Measurements from ENCODE around the gene PIP4K2A.
A peak's percentile ranks its signal among the peaks of the same experiment; 100 is the strongest.
"Not testable (repeated sequence)": the region's sequence is repeated elsewhere in the genome, so short reads cannot be mapped to it uniquely, and the experiment has no call there.

Gene PIP4K2A

DNA sequence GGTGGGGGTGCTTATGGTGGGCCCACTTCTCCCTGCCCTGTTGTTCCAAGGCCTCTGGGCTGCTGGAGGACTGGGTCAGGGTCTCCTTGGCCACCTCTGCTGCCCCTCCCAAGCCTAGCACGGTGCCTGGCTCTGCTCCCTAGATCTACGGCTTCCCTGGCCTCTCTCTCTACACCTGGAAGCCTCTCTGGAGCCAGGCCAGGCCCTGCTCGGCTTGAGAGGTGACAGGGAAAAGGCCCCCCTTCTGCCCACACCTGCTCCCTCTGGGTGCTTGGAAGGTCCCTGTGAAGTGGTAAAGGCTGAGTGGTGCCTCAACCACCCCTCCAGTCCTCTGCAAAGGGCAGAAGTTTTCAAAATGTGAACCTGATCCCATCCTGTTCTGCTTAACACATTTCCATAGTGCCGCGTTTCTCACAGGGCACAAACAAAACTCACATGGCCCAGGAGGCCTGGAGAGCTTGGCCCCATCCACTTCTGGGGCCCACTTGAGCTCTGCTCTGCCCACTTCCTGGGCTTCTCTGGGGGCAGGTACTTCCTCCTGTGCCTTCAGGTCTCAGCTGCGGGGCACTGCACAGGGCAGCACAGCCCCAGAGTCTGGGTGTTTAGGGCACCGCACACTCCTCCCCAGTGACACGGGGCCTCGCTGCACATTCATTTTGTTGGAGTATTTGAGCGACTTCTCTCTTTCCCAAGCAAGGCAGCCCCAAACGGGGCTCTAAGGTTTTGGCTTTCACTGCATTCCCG is 169.9 kb downstream of the PIP4K2A start:
- no peak for DNase-seq

DNA sequence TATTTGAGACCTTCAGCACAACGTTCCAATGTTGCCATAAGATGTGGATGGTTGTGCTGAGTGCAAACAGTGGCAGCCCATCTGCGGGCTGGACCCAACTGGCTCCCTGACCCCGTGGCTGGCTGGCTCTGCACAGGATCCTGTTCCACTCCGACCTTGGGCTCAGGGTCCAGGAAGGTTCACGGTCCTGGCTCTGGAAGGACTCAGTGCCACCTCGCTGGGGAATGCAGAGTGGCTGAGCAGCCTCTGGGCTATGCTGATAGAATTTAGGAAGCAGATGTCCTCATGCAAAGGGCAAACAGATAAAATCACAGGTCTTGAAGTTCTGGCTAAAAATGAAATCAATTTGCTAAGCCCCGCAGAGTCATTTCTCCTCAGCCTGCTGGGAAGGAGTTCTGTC is 171.6 kb downstream of the PIP4K2A start:
- DNase-seq, result no peak

DNA sequence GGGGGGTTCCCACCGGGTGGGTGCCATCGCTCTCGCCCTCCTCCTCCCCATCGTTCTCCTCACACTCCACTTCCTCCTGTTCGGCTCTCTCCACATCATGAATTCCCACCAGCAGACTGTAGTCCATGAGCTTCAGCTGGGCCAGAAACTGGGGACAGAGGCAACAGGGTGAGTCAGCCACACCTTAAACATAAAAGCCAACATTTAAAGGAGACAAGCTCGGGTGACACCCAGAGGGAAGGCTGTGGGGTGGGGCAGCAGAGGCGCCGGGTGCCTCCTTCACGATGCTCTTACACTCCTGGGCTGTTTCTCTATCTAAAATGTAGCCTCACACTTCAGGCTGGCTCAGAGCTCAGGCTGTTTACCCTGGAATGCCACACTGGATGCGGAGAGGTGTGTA is 172.5 kb downstream of the PIP4K2A start:
- no peak for DNase-seq

DNA sequence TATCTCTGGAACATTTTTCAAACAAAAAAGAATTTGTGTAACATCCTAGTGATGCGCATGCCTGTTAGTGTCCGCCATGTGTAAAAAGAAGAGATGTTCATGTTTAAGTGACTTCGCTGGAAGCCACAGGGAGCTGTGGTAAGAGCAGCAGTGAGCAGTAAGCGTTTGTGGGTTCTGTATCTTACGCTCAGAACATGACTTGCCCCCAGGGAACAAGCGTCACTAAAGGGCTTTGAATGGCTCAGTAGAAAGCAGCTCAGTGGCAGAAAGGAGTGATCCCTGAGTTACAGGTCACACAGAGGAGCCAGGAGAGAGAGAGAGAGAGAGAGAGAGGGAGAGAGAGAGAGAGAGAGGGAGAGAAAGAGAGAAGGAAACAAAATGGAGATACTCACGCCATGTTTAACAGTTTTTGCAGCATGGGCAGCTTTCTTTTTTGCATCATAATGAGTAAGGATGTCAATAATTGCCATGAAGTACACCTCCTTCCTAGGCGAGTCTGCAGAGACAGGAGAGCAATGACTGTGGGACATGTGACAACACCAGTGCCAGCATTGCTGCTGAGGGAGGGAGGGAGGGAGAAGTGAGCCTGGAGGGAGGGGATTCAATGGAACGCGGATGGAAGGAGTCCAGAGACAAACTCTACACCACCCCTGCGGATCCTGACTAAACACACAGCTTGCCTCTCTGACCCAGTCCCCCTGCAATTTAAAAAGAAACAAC is 174.6 kb downstream of the PIP4K2A start:
- DNase-seq, result no peak

DNA sequence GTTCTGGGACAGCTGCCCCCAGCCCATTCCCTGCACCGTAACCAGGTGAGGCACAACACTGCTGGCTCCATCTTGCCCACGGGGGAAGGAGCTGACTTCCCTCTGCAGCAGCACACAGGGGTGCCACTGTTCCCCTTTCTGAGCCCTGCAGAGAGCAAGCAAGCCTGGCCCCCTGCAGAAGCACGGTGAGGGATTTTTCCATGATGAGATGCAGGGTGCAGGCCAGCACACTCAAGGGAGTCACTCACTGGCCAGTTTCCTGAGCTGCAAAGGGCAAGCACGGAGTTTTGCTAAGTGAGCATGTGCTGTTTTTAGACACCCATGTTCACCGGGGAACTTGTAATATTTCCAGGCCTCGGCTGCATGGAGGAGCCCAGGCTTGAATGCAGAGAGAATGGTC is 176.6 kb downstream of the PIP4K2A start:
- no peak for DNase-seq

DNA sequence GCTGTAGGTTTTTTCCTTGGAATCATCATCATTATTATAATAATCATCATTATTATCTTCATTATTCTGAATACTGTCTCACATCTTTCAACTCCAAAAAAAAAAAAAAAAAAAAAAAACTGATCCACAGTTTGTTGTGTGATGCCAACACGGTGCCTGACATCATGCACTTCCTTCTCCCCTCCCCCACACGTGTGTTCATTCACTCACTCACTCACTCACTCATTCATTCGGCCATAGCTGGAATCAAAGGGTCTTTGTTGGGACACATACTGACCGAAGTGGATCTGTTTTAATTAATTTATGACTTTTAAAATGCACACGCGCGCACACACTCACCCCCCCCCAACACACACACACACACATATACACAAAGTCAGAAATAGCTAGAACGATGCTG is 177.8 kb downstream of the PIP4K2A start:
- DNase-seq, result no peak

DNA sequence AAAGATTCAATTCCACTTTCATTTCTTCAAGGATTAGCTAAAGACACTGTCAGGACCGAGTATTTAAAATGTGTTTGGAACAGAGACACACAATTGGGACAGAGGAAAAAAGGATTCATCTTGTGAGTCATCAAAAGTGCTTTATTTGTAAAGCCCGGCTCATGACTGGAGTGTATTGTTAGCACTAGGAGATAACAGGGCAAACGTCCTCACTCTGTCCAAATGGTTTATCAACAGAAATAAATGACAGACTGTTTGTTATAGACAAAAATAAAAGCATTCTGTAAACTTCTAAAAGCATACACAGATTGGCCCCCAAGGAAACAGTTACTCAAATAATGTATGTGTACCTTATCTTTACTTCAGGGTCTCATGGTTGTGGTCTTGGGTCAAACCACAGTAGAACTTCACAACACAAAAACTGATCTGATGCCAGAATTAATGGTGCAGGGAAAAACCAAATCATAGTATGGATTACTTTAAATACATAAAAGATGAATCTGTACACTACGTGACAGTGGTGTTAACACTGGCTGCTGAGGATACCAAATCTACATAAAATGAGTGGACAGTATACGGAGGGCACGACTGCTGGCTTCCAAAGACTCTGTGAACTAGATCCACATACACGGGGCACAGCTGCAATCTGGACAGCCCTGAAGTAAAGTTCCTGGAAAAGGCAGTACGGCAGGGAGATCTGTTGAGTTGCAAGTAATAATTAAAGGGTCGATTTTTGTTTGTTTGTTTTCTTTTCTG is 179.4 kb downstream of the PIP4K2A start:
- DNase-seq, result no peak

DNA sequence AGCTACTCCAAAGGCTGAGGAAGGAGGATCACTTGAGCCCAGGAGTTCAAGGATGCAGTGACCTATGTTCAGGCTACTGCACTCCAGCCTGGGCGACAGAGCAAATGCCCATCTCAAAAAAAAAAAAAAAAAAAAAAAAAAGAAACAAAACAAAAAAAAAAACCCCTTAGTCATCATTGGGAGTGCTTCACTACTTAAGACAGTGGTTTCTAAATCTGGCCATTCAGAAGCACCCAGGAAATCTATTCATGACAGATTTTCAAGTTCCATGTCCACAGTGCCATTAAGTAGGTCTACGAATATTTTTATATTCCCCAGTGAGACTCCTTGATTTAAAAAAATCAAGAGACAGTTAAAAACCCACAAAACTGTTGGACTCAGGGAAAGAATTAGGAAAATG is 182.9 kb downstream of the PIP4K2A start:
- DNase-seq, result no peak

DNA sequence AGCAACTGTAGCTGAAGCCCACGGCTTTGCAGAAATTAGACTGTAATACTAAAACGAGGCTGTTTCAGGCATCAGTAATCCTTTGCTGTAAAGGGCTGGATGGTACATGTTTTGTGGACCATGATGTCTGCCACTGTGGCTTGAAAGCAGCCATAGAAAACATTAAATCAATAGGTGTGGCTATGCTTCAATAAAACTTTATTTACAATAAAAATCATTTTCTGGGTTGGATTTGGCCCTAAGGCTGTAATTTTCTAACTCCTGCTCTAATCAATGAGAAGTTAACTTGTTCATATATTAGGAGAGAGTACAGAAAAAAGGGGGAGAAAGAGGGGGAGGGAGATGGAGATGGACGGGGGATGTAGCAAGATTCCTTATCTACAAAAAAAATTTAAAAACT is 183.4 kb downstream of the PIP4K2A start:
- no peak for DNase-seq

DNA sequence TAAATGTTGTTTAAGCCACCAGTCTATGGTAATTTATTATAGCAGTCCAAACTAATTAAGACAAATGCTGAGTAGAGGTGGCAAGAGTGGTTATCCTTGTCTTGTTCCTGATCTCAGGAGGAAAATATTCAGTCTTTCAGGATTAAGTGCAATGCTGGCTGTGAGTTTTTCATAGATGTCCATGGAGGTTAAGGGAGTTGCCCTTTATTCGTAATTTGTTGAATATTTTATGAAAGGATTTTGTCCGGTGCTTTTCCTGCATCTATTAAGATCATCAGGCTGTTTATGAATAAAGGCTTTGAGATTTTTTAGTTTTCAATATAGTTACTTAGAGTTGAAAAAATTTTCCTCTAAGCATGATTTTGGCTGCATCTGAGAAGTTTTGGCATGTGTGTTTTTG is 186.9 kb downstream of the PIP4K2A start:
- no peak for DNase-seq

DNA sequence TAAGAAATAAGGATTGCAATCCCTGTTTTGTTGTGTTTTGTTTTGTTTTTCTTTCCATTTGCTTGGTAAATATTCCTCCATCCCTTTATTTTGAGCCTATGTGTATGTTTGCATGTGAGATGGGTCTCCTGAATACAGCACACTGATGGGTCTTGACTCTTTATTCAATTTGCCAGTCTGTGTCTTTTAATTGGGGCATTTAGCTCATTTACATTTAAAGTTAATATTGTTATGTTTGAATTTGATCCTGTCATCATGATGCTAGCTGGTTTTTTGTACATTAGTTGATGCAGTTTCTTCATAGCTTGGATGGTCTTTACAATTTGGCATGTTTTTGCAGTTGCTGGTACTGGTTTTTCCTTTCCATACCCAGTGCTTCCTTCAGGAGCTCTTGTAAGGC is 190.0 kb downstream of the PIP4K2A start:
- not testable (repeated sequence) for DNase-seq

DNA sequence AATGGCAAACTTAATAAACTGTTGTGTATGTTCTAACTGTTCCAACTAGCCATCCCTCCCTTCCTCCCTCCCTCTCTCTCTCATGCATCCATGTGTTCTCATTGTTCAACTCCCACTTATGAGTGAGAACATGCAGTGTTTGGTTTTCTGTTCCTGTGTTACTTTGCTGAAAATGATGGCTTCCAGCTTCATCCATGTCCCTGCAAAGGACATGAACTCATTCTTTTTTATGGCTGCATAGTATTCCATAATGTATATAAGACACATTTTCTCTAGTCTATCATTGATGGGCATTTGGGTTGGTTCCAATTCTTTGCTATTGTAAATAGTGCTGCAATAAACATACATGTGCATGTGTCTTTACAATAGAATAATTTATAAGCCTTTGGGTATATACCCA is 193.7 kb downstream of the PIP4K2A start:
- not testable (repeated sequence) for DNase-seq

DNA sequence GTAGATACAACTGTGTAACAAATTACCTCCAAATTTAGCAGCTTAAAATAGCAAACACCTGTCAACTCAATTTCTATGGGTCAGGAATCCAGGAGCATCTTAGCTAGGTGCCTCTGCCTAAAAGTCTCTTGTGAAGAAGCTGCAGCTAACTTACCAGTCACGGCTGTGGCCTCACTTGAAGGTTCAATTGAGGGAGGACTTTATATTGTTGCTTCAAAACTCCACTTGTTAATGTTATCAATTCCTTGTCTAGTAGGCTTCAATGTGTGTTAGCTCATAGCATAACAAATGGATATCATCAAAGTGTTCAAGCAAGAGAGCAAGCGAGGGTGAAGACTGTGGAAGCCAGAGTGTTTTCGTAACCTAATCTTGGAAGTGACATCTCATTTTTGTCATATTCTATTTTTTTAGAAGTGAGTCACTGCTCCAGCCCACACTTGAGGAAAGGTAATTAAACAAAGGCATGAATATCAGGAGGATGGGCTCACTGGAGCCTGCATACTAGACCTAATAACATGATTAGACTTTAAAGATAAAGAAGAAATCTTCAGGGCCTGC is 196.1 kb downstream of the PIP4K2A start:
- no peak for DNase-seq

DNA sequence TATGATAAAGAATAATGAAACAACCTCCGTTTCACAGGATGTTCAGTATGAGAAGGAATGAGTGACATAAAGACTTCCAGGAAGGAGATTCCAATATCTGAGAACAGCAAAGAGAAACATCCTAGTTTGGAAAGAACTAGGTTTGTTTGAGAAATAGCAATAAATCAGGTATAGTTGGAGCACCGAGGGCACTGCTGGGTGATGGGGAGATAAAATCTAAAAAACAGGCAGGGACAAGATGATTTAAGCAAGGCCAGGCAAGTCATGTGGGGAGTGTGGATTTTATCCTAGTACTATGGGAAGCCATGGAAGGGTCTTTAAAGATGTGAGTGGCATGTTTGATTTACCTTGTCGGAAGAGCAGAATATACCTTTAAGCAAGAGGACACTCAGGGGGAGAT is 199.4 kb downstream of the PIP4K2A start:
- no peak for DNase-seq

DNA sequence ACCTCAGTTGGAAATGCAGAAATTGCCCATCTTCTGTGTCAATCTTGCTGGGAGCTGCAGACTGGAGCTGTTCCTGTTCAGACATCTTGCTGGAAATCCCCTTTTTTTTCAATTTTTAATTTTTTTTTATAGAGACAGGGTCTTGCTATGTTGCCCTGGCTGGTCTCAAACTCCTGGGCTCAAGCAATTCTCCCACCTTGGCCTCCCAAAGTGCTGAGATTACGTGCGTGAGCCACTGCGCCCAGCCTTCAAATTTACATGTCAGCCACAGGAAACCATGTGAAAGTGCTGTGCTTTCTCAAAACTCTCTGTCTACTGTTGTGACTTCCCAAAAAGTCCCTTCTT is 200.0 kb downstream of the PIP4K2A start:
- not testable (repeated sequence) for DNase-seq

DNA sequence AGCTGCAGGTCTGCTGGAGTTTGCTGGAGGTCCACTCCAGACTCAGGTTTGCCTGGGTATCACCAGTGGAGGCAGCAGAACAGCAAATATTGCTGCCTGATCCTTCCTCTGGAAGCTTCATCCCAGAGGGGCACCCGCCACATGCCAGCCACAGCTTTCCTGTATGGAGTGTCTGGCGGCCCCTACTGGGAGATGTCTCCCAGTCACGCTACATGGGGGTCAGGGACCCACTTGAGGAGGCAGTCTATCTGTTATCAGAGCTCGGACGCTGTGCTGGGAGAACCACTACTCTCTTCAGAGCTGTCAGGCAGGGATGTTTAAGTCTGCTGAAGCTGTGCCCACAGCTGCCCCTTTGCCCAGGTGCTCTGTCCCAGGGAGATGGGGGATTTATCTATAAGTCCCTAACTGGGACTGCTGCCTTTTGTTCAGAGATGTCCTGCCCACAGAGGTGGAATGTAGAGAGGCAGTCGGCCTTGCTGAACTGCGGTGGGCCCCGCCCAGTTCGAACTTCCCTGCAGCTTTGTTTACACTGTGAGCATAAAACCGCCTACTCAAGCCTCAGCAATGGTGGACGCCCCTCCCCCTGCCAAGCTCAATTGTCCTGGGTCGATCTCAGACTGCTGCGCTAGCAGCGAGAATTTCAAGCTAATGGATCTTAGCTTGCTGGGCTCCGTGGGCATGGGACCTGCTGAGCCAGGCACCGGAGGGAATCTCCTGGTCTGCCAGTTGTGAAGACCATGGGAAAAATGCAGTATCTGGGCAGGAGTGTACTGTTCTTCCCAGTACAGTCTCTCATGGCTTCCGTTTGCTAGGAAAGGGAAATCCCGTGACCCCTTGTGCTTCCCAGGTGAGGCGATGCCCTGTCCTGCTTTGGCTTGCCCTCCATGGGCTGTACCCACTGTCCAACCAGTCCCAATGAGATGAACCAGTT is 200.6 kb downstream of the PIP4K2A start:
- DNase-seq, result peak; percentile 62

DNA sequence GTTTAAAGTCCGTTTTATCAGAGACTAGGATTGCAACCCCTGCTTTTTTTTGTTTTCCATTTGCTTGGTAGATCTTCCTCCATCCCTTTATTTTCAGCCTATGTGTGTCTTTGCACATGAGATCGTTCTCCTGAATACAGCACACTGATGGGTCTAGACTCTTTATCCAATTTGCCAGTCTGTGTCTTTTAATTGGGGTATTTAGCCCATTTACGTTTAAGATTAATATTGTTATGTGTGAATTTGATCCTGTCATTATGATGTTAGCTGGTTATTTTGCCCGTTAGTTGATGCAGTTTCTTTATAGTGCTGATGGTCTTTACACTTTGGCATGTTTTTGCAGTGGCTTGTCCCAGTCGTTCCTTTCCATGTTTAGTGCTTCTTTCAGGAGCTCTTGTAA is 202.4 kb downstream of the PIP4K2A start:
- not testable (repeated sequence) for DNase-seq

DNA sequence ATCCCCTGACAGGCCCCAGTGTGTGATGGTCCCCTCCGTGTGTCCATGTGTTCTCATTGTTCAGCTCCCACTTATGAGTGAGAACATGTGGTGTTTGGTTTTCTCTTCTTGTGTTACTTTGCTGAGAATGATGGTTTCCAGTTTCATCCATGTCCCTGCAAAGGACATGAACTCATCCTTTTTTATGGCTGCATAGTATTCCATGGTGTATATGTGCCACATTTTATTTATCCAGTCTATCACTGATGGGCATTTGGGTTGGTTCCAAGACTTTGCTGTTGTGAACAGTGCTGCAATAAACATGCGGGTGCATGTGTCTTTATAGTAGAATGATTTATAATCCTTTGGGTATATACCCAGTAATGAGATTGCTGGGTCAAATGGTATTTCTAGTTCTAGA is 206.2 kb downstream of the PIP4K2A start:
- not testable (repeated sequence) for DNase-seq

DNA sequence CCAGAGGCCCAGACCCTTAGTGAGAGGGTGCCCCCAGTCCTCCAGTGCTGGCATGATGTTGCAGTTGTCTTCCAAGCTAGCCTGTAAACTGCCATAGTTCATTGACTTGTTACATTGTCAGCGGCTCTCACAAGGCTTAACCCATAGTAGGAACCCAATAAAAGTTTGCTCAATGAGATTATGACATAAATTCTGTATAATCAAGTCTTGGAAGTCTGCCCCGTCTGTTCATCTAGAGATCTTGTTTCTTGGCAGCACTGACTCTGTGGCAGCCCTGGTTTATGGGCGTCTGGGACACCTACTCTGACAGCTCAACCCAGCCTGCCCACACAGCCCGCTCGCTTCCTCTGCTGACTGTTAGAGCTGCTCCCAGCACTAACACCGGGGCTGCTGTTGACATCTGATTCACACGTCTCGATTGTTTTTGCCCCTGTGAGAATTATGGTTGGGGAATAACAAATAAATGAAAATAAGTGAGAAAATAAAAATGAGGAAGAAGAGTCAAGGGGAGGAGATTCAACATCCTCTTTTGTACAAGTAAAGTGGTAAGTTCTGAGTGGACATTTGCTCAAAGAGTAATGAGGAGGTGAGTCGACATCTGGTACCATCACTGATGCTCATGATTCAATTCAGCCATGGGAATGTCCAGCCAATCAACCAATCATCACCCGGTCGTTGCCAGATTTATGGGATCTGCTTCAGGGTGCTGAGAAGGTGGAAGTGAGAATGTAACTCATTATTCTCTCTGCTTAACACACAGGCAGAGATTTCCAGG is 208.3 kb downstream of the PIP4K2A start:
- no peak for DNase-seq

DNA sequence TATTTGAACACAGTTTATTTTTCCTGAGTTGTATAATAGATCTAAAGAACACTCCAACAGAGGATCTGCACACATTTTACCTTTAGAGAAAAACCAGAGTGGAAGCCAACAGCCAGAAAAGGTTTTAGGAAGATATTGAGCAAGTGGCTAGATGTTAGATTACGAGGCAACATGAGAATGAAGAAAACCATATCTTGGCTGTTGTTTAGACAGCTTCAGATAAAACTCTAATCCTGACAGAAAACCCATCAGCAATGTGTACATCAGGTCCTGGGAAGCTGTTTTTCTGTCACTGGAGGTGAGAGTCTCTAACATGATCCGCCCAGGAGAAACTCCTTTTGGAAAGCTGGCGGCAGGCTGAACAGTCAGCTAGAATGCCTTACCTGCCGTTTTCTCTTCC is 209.6 kb downstream of the PIP4K2A start:
- DNase-seq, result no peak

DNA sequence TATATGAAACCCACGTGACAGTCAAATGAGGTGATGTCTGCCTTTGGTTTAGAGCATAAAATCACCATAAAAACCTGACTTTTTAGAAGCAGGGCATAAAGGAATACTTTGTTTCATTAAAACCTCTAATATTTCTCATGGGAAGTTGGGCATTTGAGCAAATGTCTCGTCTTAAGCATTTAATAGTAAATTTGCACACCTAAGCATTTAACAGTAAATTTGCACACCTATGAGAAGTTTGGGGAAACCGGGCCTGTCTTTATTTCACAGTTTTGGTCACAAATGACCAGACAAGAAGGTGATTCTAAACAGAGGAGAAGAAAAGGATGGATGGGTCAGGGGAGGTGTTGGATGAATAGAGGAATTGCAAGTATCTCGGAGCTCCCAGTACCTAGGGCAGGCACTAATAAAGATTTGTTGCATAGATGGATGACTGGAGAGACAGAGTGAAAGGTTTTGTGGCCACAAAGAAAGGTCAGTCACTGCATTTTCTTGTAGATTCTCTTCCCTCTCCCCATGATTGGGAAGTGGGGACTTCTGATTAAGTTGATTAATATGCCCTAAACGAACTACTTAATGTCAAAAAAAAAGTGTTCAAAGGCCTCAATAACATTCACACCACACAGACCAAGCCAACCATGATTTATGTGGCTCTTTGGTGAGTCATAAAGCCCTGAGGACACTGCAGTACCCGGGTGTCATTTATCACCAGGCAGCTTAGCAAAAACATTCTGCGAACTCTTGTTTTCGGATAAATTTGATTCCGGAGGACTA is 210.9 kb downstream of the PIP4K2A start:
- DNase-seq, result no peak

Data from NCI-H146 (cell line).